Esophagus squamous epithelium (tissue), 4 donors: Measurements from ENCODE around the gene MAP7D3.

Experiments used
- POLR2A ChIP-seq, 4 donors: fragments of 450-650 bp; IDR thresholded peaks; one replicate each; pipeline ENCODE4 v1.6.1; 2017; ENCODE audit warnings: antibody characterized with exemption in 4 of 4, mild to moderate bottlenecking in 4 of 4, moderate library complexity in 3 of 4
- TF ChIP-seq, protein P1 (sequence below), 6 experiments: fragments of 450-650 bp in 4 of 6; fragments of 200-600 bp in 2 of 6; sonication (generic) in 2 of 6; IDR thresholded peaks; one replicate each; pipeline ENCODE4 v1.5.1; 2016 to 2019; ENCODE audit warnings: antibody characterized with exemption in 6 of 6, mild to moderate bottlenecking in 4 of 6, moderate library complexity in 4 of 6

DNA sequence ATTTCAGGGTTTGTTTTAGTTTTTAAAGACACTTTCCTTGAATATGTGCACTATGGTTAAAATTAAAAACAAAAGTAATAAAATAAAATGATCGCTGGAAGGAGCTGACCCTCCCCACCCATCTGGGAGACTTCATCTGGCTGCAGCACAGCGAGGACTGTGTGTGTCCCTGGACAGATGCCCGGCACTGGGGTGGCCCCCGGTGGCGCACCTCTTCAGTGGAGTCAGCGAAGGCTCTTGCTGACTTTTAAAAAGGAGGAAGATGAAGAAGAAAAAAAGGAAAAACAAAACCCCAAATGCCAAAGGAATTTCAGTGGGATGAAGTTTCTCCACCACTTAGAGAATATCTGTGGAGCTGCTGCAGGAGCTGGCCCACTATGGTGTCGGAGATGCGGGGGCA, 44.2 kb upstream of the MAP7D3 start:
- TF ChIP-seq, protein P1, sequence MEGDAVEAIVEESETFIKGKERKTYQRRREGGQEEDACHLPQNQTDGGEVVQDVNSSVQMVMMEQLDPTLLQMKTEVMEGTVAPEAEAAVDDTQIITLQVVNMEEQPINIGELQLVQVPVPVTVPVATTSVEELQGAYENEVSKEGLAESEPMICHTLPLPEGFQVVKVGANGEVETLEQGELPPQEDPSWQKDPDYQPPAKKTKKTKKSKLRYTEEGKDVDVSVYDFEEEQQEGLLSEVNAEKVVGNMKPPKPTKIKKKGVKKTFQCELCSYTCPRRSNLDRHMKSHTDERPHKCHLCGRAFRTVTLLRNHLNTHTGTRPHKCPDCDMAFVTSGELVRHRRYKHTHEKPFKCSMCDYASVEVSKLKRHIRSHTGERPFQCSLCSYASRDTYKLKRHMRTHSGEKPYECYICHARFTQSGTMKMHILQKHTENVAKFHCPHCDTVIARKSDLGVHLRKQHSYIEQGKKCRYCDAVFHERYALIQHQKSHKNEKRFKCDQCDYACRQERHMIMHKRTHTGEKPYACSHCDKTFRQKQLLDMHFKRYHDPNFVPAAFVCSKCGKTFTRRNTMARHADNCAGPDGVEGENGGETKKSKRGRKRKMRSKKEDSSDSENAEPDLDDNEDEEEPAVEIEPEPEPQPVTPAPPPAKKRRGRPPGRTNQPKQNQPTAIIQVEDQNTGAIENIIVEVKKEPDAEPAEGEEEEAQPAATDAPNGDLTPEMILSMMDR (IDR thresholded peaks at IDR 0.05): no peak
- no peak for TF ChIP-seq POLR2A (IDR thresholded peaks at IDR 0.05)
